GM19193 (cell line): Measurements from ENCODE around the gene RAB14.

Source experiments
- POLR2A ChIP-seq: IDR thresholded peaks from 4 replicates; pipeline ENCODE4 v1.6.1; 2011; ENCODE audit not compliant: insufficient read depth, insufficient read length; ENCODE audit errors: extremely low read depth

The RAB14 gene

DNA sequence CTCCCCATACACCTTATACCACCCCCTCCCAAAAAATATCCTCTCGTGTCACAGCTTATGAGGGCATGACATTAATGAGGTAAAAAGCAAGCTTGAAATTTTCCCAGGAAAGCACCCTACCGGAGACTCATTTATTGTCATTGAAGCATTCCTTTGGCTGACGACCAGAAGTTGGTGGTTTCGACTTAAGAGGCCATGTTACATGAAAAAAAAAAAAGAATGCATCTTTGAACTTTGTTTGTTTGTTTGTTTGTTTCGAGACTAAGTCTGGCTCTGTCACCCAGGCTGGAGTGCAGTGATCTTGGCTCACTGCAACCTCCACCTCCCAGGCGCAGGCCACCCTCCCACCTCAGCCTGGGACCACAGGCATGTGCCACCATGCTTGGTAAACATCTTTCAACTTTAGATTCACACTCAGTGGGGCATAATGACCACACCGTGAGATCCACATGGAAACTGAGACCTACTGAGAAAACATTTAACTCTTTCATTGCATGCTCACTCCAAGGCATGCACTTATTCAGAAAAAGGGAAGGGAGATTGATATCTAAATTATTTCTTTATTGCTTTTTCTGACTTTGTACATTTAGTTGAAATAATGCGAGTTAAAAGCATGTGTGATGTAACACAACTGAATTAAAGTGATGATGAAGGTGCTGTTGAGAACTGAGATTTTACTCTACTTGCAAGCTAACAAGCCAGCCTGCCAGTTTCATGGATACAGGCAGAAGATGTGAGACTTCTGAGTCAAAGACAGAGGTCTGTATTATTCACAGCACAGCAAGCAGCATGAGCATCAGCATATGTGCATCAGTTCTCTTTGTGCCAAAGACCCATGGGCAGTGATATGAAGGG is 5.1 kb upstream of the RAB14 start:
- TF ChIP-seq POLR2A: no peak

DNA sequence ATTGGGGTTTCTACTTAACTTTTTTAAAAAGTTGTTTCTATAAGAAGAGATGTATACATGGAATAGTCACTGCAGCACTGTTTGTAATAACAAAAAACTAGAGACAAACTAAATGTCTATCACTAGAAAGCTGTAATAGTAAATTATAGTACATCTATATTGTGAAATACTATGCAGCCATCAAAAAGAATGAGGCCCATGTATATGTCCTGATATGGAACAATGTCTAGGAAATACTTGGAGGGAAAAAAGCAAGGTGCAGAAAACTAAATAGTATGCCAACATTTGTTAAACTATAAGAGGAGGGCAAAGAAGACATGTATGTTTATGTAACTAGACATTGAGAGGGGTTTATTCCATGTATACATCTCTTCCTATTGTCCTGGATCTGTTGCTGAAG is 2.9 kb upstream of the RAB14 start:
- TF ChIP-seq POLR2A: no peak

DNA sequence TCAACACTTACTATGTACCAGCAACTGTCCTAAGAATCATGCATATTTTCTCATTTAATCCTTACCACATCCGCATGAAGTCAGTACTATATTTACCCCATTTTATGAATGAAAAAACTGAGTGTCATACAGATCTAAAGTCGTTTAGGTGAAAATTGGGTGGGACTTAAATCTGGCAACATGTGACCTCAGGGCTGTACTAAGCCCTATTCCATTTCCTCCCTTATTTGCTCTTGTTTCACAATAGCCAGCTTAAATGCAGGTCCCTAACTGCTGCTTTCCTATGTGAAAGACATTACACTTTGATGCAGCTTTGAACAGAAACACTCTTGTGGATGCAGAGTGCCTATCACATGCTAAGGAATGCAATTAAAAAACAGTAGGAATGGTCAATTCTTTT is 2.5 kb upstream of the RAB14 start:
- no peak for TF ChIP-seq POLR2A

DNA sequence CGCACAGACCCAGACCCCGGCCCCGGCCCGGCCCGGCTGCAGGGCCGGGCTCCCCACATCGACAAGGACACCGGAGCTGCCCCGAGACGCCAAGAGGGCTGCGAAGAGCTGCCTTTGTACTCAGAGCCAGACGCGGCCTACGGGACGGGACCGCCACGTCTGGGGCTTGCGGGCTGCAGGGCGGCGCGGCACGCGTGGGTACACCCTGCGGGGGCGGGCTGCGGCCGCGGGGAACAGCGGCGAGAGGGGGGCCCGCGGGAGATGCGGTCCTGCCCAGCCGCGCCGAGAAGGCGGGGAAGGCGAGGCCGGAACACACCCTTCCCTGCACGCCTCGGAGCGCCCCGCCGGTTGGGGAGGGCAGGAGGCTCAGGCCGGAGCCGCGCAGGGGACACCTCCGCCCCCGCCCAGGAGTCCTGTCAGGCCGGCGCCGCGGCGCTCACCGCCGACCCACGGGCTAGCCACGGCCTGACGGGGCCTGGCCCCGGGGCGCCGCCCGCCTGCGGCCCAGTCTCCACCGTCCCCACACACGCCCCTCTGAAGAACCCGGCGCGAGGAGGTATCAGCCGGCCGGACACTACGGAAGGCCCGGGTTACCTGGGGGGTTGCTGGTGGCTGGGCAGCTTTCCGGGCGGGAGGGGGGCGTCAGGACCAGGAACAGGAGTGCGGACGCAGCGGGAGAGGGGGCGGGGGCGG is 478 bp downstream of the RAB14 start:
- TF ChIP-seq POLR2A: no peak

DNA sequence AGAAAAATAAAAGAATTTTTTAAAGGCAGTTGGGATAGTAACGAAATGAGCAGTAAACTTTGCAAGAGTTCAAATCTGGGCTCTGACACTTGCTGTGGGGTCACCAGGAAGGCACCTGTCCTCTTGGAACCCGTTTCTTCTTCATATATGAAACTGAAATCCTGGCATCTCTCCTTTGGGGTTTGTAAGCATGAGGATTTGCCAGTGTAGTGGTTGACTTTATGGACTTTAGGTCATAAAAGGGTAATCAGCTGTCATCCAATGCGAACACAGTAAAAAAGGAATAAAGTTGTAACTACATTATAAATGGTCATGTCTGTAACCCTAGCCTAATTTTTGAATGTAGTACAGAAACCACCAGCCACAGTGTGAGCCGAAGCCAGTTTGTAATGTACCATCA is 1.3 kb downstream of the RAB14 start:
- TF ChIP-seq POLR2A: no peak

DNA sequence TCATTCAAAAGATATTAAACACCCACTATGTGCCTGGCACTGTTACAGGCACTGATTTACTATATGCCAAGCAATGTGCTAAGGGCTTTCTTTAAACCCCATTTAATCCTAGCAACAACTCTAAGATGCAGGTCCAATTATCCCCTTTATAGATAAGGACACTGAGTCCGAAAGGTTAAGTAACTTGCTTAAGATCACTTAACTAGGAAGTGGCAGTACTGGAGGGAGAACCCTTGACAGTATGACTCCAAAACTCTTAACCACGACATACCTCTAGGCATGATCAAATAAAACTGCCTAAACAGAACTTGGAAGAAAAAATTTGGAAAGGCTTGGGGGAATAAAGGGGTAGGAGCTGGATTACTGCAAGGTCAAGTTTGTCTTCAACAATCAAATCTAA is 1.7 kb downstream of the RAB14 start:
- TF ChIP-seq POLR2A: no peak

DNA sequence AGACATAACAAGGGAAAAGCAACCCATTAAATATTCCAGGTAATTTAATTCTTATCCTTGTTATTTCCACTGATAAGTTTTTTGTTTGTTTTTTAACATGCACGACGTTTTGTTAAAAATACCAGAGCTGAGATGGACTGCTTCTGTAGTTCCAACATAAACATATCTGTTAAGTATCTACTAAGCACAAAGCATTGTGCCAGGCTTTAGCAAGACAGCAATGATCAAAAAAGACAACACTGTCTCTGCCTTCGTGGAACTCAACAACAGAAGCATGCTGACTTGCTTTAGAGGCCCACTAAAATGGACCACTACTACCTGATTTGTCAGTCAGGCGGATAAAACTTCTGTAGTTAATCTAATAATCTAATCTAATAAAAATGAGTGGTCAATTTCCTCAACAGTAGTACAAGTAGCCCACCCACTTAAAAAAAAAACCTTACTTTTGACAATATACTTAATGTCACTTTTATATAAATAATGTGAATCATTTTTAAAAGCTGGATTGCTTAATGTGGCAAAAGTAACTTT is 3.1 kb downstream of the RAB14 start:
- no peak for TF ChIP-seq POLR2A

DNA sequence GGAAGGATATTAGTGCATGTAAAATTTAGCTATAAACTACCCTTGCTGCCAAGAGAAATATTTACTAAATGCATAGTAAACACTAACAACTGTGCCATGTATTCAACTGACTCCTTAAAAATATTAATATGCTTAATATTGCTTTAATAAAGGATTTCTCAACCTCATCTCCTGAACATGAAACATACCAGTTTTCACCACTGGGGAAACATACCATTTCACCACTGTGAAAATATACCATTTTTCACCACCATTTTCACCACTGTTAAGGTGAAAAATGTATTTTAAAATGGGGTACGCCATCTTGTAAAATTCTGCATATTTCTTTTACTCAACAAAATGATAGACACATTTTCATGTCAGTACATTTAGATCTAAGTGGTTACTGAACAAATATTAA is 4.5 kb downstream of the RAB14 start:
- no peak for TF ChIP-seq POLR2A

DNA sequence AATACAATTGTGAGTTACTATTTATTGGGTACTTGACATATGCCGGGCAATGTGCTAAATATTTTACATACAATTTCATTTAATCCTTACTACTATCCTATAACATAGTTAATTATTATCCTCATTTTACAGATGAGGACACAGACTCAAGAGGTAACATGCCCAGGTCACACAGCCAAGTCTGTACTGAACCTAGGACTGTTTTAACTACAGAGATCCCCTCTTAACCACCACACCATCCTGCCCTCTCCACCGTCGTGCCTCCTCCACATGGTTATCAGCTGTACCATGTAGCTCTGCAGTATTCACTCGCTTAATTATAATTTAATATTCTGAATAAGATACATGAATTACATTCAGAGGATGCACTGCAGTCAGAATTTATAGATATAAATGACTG is 5.3 kb downstream of the RAB14 start:
- TF ChIP-seq POLR2A: no peak

DNA sequence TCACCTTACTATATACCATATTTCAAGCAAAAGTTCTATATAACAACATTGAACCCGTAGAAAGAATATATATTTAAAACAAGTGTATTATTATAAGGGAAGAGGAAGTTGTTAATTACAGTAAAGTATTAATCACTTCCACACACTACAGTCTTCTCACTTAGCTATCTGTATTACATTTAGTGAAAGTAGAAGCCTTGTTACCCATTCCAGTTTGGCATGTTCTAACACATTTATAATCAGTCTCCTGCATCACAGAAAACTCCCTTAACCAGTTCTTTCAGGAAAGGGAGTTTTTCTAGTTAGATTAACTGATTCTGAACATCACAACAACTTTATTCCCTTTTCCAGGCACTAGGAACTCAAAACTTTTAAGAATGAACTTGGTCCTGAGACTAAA is 6.9 kb downstream of the RAB14 start:
- no peak for TF ChIP-seq POLR2A

DNA sequence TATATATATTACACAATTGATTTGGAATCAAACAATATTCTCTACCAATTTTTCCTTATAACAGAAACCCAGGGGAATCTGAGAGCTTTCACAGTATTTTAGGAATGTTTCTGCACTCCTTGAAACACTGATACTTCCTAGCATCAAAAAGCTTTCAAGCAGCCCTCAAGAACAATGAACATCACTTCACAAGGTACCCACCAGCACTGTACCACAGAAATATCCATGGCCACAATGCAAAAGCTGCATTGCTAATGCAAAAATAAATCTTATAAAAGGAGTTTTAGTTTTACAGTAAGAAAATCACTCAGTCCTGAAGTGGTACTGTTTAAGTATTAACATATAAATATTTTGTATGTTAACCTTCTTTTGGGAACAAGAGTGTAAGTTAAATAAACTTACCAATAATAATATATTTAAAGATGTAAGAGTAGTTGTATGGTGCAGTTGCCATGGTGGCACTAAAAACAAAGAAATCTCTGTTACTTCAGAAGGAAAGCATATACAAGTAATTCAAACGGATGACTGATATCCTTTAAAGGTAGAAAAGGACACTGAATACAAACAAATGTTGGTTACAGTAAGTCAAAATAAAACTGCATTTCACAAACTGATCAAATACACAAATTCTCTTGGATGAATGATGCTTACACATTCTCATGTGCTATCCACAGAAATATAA is 8.6 kb downstream of the RAB14 start:
- TF ChIP-seq POLR2A: no peak

DNA sequence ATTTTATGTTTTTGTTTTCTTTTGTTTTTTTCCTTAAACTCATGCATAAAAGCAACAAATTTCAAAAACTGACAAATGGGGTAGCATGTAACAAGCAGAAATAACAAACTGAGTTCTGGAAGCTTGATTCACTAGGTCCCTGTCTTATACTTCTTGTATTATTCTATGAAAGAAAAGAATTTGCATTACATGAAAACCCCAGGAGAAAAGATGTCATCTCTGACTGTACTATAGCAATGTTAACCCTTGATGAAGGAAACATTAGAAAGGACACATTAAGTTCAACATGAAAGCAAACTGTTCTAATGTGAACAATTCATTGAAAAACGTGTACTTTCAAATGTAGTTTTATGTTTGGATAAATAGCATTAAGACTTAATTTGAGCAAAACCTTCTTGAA is 9.2 kb downstream of the RAB14 start:
- no peak for TF ChIP-seq POLR2A

DNA sequence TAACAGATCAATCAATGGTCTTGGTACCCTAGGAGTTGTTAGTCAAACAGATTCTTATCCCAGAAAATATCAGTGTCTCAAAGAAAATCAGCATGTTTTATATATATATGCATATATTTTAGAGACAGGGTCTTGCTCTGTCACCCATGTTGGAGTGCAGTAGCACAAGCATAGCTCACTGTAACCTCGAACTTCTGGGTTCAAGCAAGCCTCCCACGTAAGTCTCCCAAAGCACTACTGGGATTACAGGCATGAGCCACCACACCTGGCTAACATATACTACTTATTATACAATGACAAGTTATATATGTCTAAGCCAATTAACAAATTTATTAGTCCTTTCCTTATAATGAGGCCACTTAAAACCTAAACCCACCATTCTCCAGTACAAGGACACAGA is 10.4 kb downstream of the RAB14 start:
- TF ChIP-seq POLR2A: no peak

DNA sequence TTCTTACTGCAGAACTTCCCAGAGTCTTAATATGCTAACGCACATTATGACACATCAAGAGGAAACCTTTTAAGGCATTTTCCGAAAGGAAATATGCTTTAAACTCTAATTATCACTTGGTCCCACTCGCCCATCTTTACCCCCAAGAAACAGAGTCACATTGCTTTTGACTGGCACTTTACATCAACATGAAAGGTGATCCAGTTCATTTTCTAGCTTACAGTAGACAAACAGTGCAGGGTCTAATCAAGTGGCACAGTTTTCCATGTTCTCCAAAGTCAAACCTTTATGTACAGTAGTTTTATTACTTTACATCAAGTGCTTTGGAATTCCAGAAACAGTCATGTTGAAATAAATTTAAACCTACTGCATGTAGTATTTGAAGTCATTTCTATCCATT is 12.0 kb downstream of the RAB14 start:
- TF ChIP-seq POLR2A: no peak

DNA sequence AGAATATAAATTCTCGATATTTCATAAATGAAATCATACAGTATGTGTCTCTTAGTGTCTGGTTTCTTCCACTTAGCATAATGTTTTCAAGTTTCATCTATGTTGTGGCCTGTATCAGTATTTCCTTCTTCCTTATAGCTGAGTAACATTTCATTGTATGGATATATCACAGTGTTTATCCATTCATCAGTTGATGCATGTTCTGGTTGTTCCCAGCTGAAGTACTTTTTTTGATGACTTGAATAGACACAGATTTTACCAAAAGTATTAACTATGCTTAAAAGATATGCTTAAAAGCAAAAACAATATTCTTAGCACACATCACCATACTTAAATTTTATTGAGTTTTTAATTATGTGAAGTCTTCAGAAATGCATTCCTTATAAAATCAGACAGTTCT is 12.7 kb downstream of the RAB14 start:
- no peak for TF ChIP-seq POLR2A
